ENCODE results near the gene HMGB4.

The HMGB4 gene

DNA sequence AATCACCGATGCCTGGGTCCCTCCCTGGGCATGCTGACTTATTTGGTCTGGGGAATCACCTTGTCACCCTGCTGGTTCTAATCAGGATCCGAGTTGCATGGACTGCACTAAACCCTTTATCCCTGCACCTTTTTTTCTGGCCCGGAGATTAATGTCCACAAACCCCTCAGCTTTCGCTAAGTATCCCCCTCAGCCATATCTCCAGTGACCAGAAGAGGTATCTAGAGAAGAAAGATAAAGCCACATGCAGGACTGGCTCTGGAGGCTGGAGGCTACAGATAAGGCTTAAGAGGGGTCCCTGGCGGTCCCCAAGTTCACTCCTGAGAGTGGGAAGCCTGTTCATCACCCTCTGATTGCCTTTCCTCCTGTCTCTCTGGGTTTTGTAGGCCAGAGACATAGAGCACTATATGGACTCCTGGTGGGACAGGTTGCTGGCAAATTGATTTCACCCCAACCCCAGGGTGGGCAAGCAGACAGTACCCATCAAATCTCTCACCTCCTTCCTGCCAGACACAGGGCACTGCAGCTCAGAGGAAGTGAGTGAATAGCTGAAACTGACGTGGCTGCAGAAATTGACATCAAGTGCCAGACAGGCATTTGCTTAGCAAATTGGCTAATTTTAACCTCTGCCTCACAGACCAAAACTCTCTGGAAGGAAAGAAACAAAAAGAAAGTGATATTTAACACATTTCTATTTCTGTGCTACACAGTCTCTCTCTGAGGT, 38.8 kb downstream of the HMGB4 start:
- H3K4me3 ChIP-seq (ENCODE audit: low read depth, low read length): no peak overlapping the region
- TF ChIP-seq, protein P1, sequence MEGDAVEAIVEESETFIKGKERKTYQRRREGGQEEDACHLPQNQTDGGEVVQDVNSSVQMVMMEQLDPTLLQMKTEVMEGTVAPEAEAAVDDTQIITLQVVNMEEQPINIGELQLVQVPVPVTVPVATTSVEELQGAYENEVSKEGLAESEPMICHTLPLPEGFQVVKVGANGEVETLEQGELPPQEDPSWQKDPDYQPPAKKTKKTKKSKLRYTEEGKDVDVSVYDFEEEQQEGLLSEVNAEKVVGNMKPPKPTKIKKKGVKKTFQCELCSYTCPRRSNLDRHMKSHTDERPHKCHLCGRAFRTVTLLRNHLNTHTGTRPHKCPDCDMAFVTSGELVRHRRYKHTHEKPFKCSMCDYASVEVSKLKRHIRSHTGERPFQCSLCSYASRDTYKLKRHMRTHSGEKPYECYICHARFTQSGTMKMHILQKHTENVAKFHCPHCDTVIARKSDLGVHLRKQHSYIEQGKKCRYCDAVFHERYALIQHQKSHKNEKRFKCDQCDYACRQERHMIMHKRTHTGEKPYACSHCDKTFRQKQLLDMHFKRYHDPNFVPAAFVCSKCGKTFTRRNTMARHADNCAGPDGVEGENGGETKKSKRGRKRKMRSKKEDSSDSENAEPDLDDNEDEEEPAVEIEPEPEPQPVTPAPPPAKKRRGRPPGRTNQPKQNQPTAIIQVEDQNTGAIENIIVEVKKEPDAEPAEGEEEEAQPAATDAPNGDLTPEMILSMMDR (IDR thresholded peaks at IDR 0.05; ENCODE audit: low read depth, low read length): no peak

DNA sequence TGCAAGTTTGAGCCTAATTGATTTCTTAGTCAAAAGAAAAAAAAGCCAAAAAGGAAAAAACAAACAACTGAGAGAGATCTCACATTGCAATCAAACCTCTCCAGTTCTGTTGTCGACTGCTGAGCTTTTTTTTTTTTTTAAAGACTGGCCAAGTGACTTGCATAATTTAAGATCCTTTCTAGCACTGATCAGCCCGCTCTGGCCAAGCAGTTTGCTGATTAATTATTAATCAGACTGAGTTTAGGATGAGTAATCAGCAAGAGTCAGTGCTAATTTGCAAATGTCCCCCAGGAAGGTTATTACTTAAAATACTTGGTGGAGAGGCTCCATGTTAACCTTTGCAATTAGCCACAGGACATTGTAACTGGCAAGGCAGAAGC, 39.3 kb downstream of the HMGB4 start:
- H3K4me3 ChIP-seq (ENCODE audit: low read depth, low read length): no peak overlapping the region
- TF ChIP-seq, protein P1 (IDR thresholded peaks at IDR 0.05; ENCODE audit: low read depth, low read length): no peak

DNA sequence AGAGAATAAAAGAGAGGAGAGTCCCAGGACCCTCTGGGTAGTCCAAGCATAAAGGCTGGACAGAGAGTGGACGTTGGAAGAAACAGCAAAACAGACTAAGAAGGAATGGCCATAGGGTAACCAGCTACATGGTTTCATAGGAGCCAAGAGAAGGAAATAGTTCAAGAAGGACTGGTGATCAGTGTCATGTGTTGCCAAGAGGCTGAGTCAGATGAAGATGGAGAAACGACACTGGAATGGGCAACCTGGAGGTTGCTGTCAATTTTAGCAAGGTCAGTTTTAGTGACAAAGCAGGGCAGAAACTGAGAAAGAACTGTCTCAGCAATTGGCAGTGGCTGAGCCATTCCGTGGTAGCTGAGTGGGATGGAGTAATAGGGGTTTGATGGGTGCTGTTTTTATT, 41.4 kb downstream of the HMGB4 start:
- TF ChIP-seq, protein P1 (IDR thresholded peaks at IDR 0.05; ENCODE audit: low read depth, low read length): no peak
- H3K4me3 ChIP-seq (ENCODE audit: low read depth, low read length): no peak overlapping the region

DNA sequence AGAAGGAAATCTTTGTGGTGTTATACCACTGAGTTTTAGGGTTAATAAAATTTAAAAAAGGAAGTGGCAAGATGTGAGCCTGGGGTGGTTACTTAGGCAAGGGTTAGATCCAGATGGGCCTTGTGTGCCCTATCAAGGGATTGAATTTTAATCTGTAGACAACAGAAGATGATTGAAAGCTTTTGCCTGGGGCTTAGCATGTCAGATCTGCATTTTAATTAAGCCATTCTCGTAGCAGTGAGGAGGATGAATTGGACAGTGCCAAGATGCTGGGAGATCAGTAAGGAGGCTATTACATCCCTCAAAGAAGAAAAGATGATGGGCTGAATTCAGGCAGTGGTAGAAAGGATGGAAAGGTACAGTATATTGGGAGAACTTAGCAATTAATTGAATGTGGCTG, 42.3 kb downstream of the HMGB4 start:
- TF ChIP-seq, protein P1 (IDR thresholded peaks at IDR 0.05; ENCODE audit: low read depth, low read length): no peak
- H3K4me3 ChIP-seq (ENCODE audit: low read depth, low read length): no peak overlapping the region

DNA sequence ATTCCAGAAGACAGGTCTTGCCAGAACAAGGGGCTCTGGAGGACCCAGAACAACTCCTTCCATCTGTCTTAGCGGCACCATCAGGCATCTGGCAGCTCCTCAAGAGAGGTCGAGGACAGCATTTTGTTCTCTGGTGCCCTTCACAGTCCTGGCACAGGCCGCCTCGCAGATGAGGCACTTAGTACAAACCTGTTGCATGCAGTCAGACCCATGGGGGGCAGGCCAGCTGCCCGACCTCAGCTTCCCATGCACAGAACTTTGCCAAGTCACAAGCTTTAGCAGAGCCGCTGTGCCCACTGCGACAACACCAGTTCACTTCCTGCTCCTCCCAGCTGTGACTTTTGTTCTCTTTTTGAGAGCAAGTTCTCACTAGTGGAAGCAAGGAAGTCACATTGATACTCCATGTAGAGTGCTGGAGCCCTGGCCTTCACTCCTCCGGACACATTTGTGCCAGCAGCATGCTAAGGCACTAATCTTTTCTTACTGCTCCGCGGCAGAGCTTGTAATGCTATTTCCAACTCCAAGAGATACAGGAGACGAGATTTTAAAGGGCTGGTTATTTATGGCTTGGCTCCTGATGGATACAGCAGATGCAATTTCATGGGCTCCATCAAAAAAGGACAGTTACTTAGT, 44.6 kb downstream of the HMGB4 start:
- no peak overlapping the region for H3K4me3 ChIP-seq (ENCODE audit: low read depth, low read length)
- TF ChIP-seq, protein P1 (IDR thresholded peaks at IDR 0.05; ENCODE audit: low read depth, low read length): no peak
